HCT116 (cell line): Measurements from ENCODE around the gene CSHL1. TPM values are rescaled to one million over a fixed set of nuclear protein-coding genes. Genes with fewer than 3 reads are reported as not detected.

Experiments
- ATAC-seq: fragments of 200-7000 bp; cut with Tn5 transposase; 2 replicates; pipeline ENCODE4 v1.9.1; 2020; ENCODE audit warnings: mild to moderate bottlenecking, moderate library complexity
- BruUV-seq: library from RNA; stranded (reverse); fragments of 400-500 nt; replicated peaks from 2 replicates; lab custom pipeline; 2021; lab: Mats Ljungman, UMichigan
- CTCF ChIA-PET: fragments of 300-600 bp; sonication (Branson Sonifier 250); formaldehyde crosslinking; loops from one replicate; lab custom pipeline; 2021; ENCODE audit warnings: antibody characterized with exemption; lab: Charles Lee
- POLR2A ChIA-PET: fragments of 300-600, 350-600 bp; sonication (Branson Sonifier 250); formaldehyde crosslinking; loops from one replicate; lab custom pipeline; 2021; ENCODE audit warnings: antibody characterized with exemption; lab: Charles Lee
- RAD21 ChIA-PET, 2 experiments: fragments of 300-600 bp; sonication (Branson Sonifier 250); formaldehyde crosslinking; loops; one replicate each; lab custom pipeline; 2023; ENCODE audit warnings: low total read pairs in 2 of 2; ENCODE audit not compliant: uncharacterized antibody in 2 of 2, unreplicated experiment in 2 of 2, low non-redundant PET in 1 of 2; lab: Charles Lee
- DNase-seq: peaks from one replicate; pipeline ENCODE4 v3.0.0-alpha.2; 2010; ENCODE audit warnings: low read depth, low spot score
- H2AFZ ChIP-seq: fragments of 200-600 bp; shearing (Covaris generic), sonication (generic); 2 replicates; pipeline ENCODE4 v1.6.1; 2017; ENCODE audit warnings: low read depth, mixed run types, mixed read lengths, antibody characterized with exemption, low read length; ENCODE audit not compliant: poor library complexity, severe bottlenecking
- H3K27ac ChIP-seq: 2 replicates; pipeline ENCODE4 v1.5.1; 2012; ENCODE audit warnings: low read depth, low read length
- H3K27me3 ChIP-seq: fragments of 200-600 bp; sonication (generic); 2 replicates; pipeline ENCODE4 v1.6.1; 2016; ENCODE audit warnings: mixed run types, low read length, mixed read lengths; ENCODE audit not compliant: insufficient read depth
- H3K36me3 ChIP-seq, 2 experiments: fragments of 200-500 bp in 1 of 2; fragments of 200-600 bp in 1 of 2; sonication (Bioruptor generic) in 1 of 2; sonication (generic) in 1 of 2; 2 replicates each; pipeline versions ENCODE4 v1.5.1 to v1.6.1; 2014 to 2016; ENCODE audit warnings: low read length in 2 of 2, inconsistent platforms in 1 of 2, mixed read lengths in 1 of 2, mixed run types in 1 of 2; ENCODE audit not compliant: insufficient read depth in 2 of 2, control insufficient read depth in 1 of 2
- H3K4me1 ChIP-seq, 2 experiments: fragments of 200-600 bp in 1 of 2; sonication (generic) in 1 of 2; 2 replicates each; pipeline versions ENCODE4 v1.5.1 to v1.6.1; 2012 to 2017; ENCODE audit warnings: low read length in 2 of 2, inconsistent platforms in 1 of 2, mild to moderate bottlenecking in 1 of 2, mixed read lengths in 1 of 2, mixed run types in 1 of 2, moderate library complexity in 1 of 2; ENCODE audit not compliant: insufficient read depth in 2 of 2, control insufficient read depth in 1 of 2
- H3K4me2 ChIP-seq: fragments of 200-600 bp; sonication (generic); 2 replicates; pipeline ENCODE4 v1.6.1; 2017; ENCODE audit warnings: mixed run types, low read length, mixed read lengths
- H3K4me3 ChIP-seq, 2 experiments: fragments of 200-600 bp in 1 of 2; sonication (generic) in 1 of 2; replicated peaks in 1 of 2; 2 replicates each; pipeline ENCODE4 v1.5.1; 2011 to 2016; ENCODE audit warnings: low read length in 2 of 2, control low read depth in 1 of 2, low read depth in 1 of 2, mild to moderate bottlenecking in 1 of 2, mixed read lengths in 1 of 2, mixed run types in 1 of 2
- H3K79me2 ChIP-seq: fragments of 200-600 bp; sonication (generic); 2 replicates; pipeline ENCODE4 v1.6.1; 2017; ENCODE audit warnings: mild to moderate bottlenecking, mixed run types, low read length, moderate library complexity, mixed read lengths; ENCODE audit not compliant: insufficient read depth
- H3K9ac ChIP-seq: fragments of 200-600 bp; sonication (generic); 2 replicates; pipeline ENCODE4 v1.6.1; 2016; ENCODE audit warnings: low read length, mixed read lengths
- H3K9me2 ChIP-seq: fragments of 200-600 bp; sonication (generic), shearing (Covaris generic); 2 replicates; pipeline ENCODE4 v1.6.1; 2017; ENCODE audit warnings: mixed run types, mild to moderate bottlenecking, moderate library complexity; ENCODE audit not compliant: insufficient read depth
- H3K9me3 ChIP-seq, 2 experiments: fragments of 200-500 bp in 1 of 2; fragments of 200-600 bp in 1 of 2; sonication (Bioruptor generic) in 1 of 2; sonication (generic) in 1 of 2; 2 replicates each; pipeline ENCODE4 v1.6.1; 2014 to 2017; ENCODE audit warnings: low read length in 2 of 2, mixed read lengths in 2 of 2, inconsistent platforms in 1 of 2, low read depth in 1 of 2, mild to moderate bottlenecking in 1 of 2, mixed run types in 1 of 2, moderate library complexity in 1 of 2; ENCODE audit not compliant: control insufficient read depth in 1 of 2, insufficient read depth in 1 of 2
- H4K20me1 ChIP-seq: fragments of 200-600 bp; sonication (generic), shearing (Covaris generic); 2 replicates; pipeline ENCODE4 v1.6.1; 2017; ENCODE audit warnings: mixed run types, mild to moderate bottlenecking, moderate library complexity; ENCODE audit not compliant: insufficient read depth
- CBX3 ChIP-seq: IDR thresholded peaks from 2 replicates; pipeline ENCODE4 v1.6.1; 2012; ENCODE audit warnings: low read depth
- EZH2 ChIP-seq: fragments of 200-600 bp; sonication (generic); IDR thresholded peaks from 2 replicates; pipeline ENCODE4 v1.6.1; 2017; ENCODE audit warnings: antibody characterized with exemption, mixed run types
- JUND ChIP-seq: IDR thresholded peaks from 2 replicates; pipeline ENCODE4 v1.6.1; 2012
- TCF7L2 ChIP-seq: IDR thresholded peaks from 2 replicates; pipeline ENCODE4 v1.7.0; 2011; ENCODE audit warnings: borderline replicate concordance, inconsistent platforms; ENCODE audit not compliant: insufficient read depth, insufficient read length; ENCODE audit errors: extremely low read depth
- YY1 ChIP-seq: IDR thresholded peaks from 2 replicates; pipeline ENCODE4 v1.6.1; 2011; ENCODE audit warnings: low read length, low read depth, moderate library complexity, mild to moderate bottlenecking; ENCODE audit not compliant: insufficient replicate concordance; ENCODE audit errors: extremely low read depth
- ZNF274 ChIP-seq: fragments of 200-500 bp; sonication (Bioruptor generic); IDR thresholded peaks from 2 replicates; pipeline ENCODE4 v1.6.1; 2014; ENCODE audit warnings: mild to moderate bottlenecking, low read depth, low read length, inconsistent platforms
- intact Hi-C: fragments of 100-400 bp; cut with micrococcal nuclease; formaldehyde crosslinking; loops from 2 replicates; pipeline ENCODE4 v1.10.0; 2022
- total RNA-seq: library from RNA; stranded (reverse); gene quantifications from one replicate; pipeline ENCODE4 v1.2.1, GENCODE V29; 2021; ENCODE audit not compliant: unreplicated experiment
- TF ChIP-seq, protein P1 (sequence below): IDR thresholded peaks from 2 replicates; pipeline ENCODE4 v1.6.1; 2012
- TF ChIP-seq, protein P2 (sequence below): IDR thresholded peaks from 2 replicates; pipeline ENCODE4 v1.6.1; 2011; ENCODE audit warnings: mild to moderate bottlenecking, low read length, moderate library complexity; ENCODE audit not compliant: insufficient replicate concordance; ENCODE audit errors: extremely low read depth
- TF ChIP-seq, protein P3 (sequence below), 3 experiments: fragments of 200-600 bp in 1 of 3; sonication (generic) in 1 of 3; IDR thresholded peaks in 2 of 3; conservative IDR thresholded peaks in 1 of 3; 2 replicates each; pipeline ENCODE4 v1.5.1; 2012 to 2017; ENCODE audit warnings: low read depth in 2 of 3, low read length in 2 of 3, antibody characterized with exemption in 1 of 3, borderline replicate concordance in 1 of 3, control low read depth in 1 of 3, mild to moderate bottlenecking in 1 of 3, mixed read lengths in 1 of 3, mixed run types in 1 of 3, moderate library complexity in 1 of 3; ENCODE audit not compliant: insufficient read depth in 1 of 3

Gene CSHL1
- total RNA-seq, 1 experiment from 2014 or later, result not detected

DNA sequence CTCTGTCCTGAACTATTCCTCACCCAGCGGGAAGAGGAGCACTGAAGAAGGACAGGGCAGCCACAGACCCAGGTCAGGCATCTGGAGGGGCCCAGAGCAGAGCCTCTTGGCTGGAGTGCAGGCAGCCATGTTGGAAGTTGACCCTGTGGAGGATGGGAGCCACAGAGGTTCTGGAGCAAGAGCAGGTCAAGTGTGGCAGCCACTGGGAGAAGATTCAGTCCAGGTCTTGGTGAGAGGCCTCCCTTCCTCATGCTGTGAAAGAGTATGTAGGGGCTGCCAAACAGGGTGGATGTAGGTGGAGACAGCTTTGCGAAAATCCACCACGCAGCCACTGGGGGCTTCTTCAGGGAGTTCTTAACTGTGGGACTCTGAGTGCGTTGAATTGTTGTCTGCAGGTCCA is 21.7 kb upstream of the CSHL1 start:
- CTCF ChIA-PET, result interaction anchor here (0.9 to 3.9 kb wide), 3 partner anchors 13 to 18 kb away, joined by 3 to 17 read pairs (median 3); no protein-coding TSS in a partner anchor

More for the DNA sequence above, 21.7 kb upstream of the CSHL1 start:
- RAD21 ChIA-PET, result no interaction called here
- H3K9me2 ChIP-seq, result no peaks in the 10 kb centered on the region
- H3K36me3 ChIP-seq, result no peaks in the 10 kb centered on the region
- no peak overlapping the region for H3K4me2 ChIP-seq
- TF ChIP-seq TCF7L2 (no peak), CBX3 (no peak), ZNF274 (no peak), JUND (no peak), EZH2 (no peak), YY1 (no peak)
- TF ChIP-seq, protein P1, sequence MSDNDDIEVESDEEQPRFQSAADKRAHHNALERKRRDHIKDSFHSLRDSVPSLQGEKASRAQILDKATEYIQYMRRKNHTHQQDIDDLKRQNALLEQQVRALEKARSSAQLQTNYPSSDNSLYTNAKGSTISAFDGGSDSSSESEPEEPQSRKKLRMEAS, result no peak
- TF ChIP-seq, protein P2, sequence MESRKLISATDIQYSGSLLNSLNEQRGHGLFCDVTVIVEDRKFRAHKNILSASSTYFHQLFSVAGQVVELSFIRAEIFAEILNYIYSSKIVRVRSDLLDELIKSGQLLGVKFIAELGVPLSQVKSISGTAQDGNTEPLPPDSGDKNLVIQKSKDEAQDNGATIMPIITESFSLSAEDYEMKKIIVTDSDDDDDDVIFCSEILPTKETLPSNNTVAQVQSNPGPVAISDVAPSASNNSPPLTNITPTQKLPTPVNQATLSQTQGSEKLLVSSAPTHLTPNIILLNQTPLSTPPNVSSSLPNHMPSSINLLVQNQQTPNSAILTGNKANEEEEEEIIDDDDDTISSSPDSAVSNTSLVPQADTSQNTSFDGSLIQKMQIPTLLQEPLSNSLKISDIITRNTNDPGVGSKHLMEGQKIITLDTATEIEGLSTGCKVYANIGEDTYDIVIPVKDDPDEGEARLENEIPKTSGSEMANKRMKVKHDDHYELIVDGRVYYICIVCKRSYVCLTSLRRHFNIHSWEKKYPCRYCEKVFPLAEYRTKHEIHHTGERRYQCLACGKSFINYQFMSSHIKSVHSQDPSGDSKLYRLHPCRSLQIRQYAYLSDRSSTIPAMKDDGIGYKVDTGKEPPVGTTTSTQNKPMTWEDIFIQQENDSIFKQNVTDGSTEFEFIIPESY, result no peak
- TF ChIP-seq, protein P3, sequence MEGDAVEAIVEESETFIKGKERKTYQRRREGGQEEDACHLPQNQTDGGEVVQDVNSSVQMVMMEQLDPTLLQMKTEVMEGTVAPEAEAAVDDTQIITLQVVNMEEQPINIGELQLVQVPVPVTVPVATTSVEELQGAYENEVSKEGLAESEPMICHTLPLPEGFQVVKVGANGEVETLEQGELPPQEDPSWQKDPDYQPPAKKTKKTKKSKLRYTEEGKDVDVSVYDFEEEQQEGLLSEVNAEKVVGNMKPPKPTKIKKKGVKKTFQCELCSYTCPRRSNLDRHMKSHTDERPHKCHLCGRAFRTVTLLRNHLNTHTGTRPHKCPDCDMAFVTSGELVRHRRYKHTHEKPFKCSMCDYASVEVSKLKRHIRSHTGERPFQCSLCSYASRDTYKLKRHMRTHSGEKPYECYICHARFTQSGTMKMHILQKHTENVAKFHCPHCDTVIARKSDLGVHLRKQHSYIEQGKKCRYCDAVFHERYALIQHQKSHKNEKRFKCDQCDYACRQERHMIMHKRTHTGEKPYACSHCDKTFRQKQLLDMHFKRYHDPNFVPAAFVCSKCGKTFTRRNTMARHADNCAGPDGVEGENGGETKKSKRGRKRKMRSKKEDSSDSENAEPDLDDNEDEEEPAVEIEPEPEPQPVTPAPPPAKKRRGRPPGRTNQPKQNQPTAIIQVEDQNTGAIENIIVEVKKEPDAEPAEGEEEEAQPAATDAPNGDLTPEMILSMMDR (IDR thresholded peaks at IDR 0.05 in 2 of 3, conservative IDR thresholded peaks at IDR 0.05 in 1 of 3; ENCODE audit: borderline replicate concordance in 1 of 3, insufficient read depth in 1 of 3, low read depth in 2 of 3, low read length in 2 of 3), result no peak
- no peaks in the 10 kb centered on the region for H3K79me2 ChIP-seq
- H3K4me1 ChIP-seq, result peaks cover 0 to 11% of the 10 kb centered on the region in 2 experiments; a peak in 3 of 4 replicates
- H3K27me3 ChIP-seq, result no peaks in the 10 kb centered on the region
- H3K9ac ChIP-seq, result no peak overlapping the region
- intact Hi-C loops, result no loop called here
- H3K27ac ChIP-seq, result no peak overlapping the region
- DNase-seq (no peak), ATAC-seq (no peak)
- BruUV-seq, result no TSS peak
- POLR2A ChIA-PET, result interaction anchor here (1.0 kb wide), 1 partner anchor 213 kb away, joined by 3 read pairs; no protein-coding TSS in a partner anchor
- H4K20me1 ChIP-seq, result no peaks in the 10 kb centered on the region
- H3K9me3 ChIP-seq, result no peaks in the 10 kb centered on the region
- no peak overlapping the region for H3K4me3 ChIP-seq
- no peak overlapping the region for H2AFZ ChIP-seq
